Uterus (tissue), 4 donors: ENCODE results near the gene CATSPER4. TPM values are rescaled to one million over a fixed set of nuclear protein-coding genes. Genes with fewer than 3 reads are reported as not detected.
A peak's percentile ranks its signal among the peaks of the same experiment; 100 is the strongest.

Source experiments
- DNase-seq, 2 donors: peaks; one replicate each; pipeline ENCODE4 v3.0.0-alpha.2; 2019 to 2020
- H3K27ac ChIP-seq, 2 donors: fragments of 200-600 bp; sonication (generic); 1 replicate in 1 of 2; 2 replicates in 1 of 2; pipeline ENCODE4 v1.5.1; 2016 to 2018
- H3K27me3 ChIP-seq, 2 donors: fragments of 200-600 bp; sonication (generic); one replicate each; pipeline ENCODE4 v1.5.1; 2018 to 2019; ENCODE audit warnings: control low read depth in 1 of 2
- H3K36me3 ChIP-seq, 2 donors: fragments of 200-600 bp; sonication (generic); one replicate each; pipeline ENCODE4 v1.5.1; 2019; ENCODE audit warnings: control low read depth in 1 of 2
- H3K4me1 ChIP-seq, 2 donors: fragments of 200-600 bp; sonication (generic); one replicate each; pipeline ENCODE4 v1.5.1; 2018 to 2019; ENCODE audit warnings: control low read depth in 1 of 2
- H3K4me3 ChIP-seq, 2 donors: fragments of 200-600 bp; sonication (generic); 1 replicate in 1 of 2; 2 replicates in 1 of 2; pipeline ENCODE4 v1.5.1; 2018 to 2019; ENCODE audit warnings: mild to moderate bottlenecking in 1 of 2
- H3K9me3 ChIP-seq, 2 donors: fragments of 200-600 bp; sonication (generic); one replicate each; pipeline ENCODE4 v1.5.1; 2019; ENCODE audit warnings: control low read depth in 1 of 2
- POLR2A ChIP-seq, 2 donors: fragments of 450-650 bp; IDR thresholded peaks; one replicate each; pipeline ENCODE4 v1.6.1; 2016; ENCODE audit warnings: antibody characterized with exemption in 2 of 2, mild to moderate bottlenecking in 1 of 2, moderate library complexity in 1 of 2
- intact Hi-C: fragments of 100-400 bp; cut with DNase I; formaldehyde crosslinking; loops from one replicate; pipeline ENCODE4 v1.15.1; 2023; ENCODE audit warnings: low total_unique reads
- total RNA-seq, 4 donors: library from RNA; depleted of rRNA in 3 of 4; stranded (reverse); fragments of >200 nt in 3 of 4; gene quantifications; one replicate each; pipeline versions ENCODE4 v1.1.0 to v1.2.4, GENCODE V29; 2014 to 2023
- TF ChIP-seq, protein P1 (sequence below), 4 experiments: fragments of 200-600 bp in 2 of 4; fragments of 450-650 bp in 2 of 4; sonication (generic) in 2 of 4; IDR thresholded peaks; one replicate each; pipeline ENCODE4 v1.5.1; 2016 to 2019; ENCODE audit warnings: antibody characterized with exemption in 4 of 4, mild to moderate bottlenecking in 2 of 4, moderate library complexity in 1 of 4
- donor health status: DM: yes; HTN: yes; CAD: no.

Gene CATSPER4
- total RNA-seq, 4 donors from 2014 or later: not detected

- H3K4me3 ChIP-seq: peak overlapping the region; percentile 34 to 40
- H3K36me3 ChIP-seq: no peaks in the 10 kb centered on the region
- TF ChIP-seq, protein P1, sequence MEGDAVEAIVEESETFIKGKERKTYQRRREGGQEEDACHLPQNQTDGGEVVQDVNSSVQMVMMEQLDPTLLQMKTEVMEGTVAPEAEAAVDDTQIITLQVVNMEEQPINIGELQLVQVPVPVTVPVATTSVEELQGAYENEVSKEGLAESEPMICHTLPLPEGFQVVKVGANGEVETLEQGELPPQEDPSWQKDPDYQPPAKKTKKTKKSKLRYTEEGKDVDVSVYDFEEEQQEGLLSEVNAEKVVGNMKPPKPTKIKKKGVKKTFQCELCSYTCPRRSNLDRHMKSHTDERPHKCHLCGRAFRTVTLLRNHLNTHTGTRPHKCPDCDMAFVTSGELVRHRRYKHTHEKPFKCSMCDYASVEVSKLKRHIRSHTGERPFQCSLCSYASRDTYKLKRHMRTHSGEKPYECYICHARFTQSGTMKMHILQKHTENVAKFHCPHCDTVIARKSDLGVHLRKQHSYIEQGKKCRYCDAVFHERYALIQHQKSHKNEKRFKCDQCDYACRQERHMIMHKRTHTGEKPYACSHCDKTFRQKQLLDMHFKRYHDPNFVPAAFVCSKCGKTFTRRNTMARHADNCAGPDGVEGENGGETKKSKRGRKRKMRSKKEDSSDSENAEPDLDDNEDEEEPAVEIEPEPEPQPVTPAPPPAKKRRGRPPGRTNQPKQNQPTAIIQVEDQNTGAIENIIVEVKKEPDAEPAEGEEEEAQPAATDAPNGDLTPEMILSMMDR (IDR thresholded peaks at IDR 0.05): peak in 2 of 4 experiments; percentile 22 to 32
- no peak for TF ChIP-seq POLR2A (IDR thresholded peaks at IDR 0.05)
- H3K27me3 ChIP-seq: no peaks in the 10 kb centered on the region
- no peaks in the 10 kb centered on the region for H3K9me3 ChIP-seq
- intact Hi-C loops: loop anchor here (5.0 kb wide), 1 partner anchor 124 kb away; no protein-coding TSS in a partner anchor
- DNase-seq: peak in 1 of 2 donors; percentile 47
- peaks cover 0 to 7% of the 10 kb centered on the region in 2 donors for H3K4me1 ChIP-seq
- peak overlapping the region; percentile 33 to 51 for H3K27ac ChIP-seq
Observed at GRCh38 chr1:26161415-26162219, 28.8 kb upstream of the CATSPER4 start.

DNA sequence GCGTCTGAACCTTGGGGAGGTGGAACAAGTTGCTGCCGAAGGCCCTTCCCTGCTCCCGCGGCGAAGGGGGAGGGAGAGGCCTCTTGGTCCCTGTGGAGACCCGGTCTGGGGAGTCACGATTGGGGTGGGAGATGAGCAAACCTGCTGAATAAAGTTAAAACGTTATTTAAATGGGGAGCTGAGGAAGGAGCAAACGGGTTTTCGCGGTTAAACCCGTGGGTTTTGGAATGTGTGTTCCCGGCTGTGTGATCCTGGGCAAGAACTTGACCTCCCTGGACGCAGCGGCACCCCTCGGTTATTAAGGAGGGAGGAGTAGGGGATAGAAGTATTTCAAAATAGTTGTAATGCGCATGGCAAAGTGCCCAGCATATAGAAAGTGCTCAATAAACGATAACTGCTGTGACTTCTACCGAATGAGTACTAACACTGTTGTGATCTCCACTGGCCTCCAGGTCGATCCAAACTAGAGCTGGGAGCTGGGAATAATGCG lies 28.1 kb upstream of the CATSPER4 start:
- peak overlapping the region in 1 of 2 donors; percentile 51 for H3K27ac ChIP-seq
- H3K36me3 ChIP-seq: no peaks in the 10 kb centered on the region
- TF ChIP-seq POLR2A (IDR thresholded peaks at IDR 0.05): no peak
- TF ChIP-seq, protein P1 (IDR thresholded peaks at IDR 0.05): no peak
- H3K4me1 ChIP-seq: peaks cover 0 to 7% of the 10 kb centered on the region in 2 donors
- DNase-seq: no peak
- H3K4me3 ChIP-seq: peak overlapping the region; percentile 34 to 40
- H3K27me3 ChIP-seq: no peaks in the 10 kb centered on the region
- intact Hi-C loops: loop anchor here (5.0 kb wide), 1 partner anchor 125 kb away; no protein-coding TSS in a partner anchor
- no peaks in the 10 kb centered on the region for H3K9me3 ChIP-seq

GRCh38 chr1:26163684-26164035 lies 26.7 kb upstream of the CATSPER4 start:
- Histone ChIP-seq H3K36me3 (no peaks in the 10 kb centered on the region), H3K4me1 (peaks cover 0 to 7% of the 10 kb centered on the region in 2 donors), H3K4me3 (peak overlapping the region in 1 of 2 donors; percentile 34), H3K9me3 (no peaks in the 10 kb centered on the region), H3K27me3 (no peaks in the 10 kb centered on the region), H3K27ac (peak overlapping the region; percentile 60 to 77)
- intact Hi-C loops: loop anchor here (5.0 kb wide), 1 partner anchor 126 kb away; no protein-coding TSS in a partner anchor
- TF ChIP-seq, protein P1 (IDR thresholded peaks at IDR 0.05): no peak
- no peak for TF ChIP-seq POLR2A (IDR thresholded peaks at IDR 0.05)
- no peak for DNase-seq

- H3K4me1 ChIP-seq: peaks cover 0 to 7% of the 10 kb centered on the region in 2 donors
- no peaks in the 10 kb centered on the region for H3K9me3 ChIP-seq
- H3K27ac ChIP-seq: peak overlapping the region; percentile 60 to 77
- DNase-seq: peak in 1 of 2 donors; percentile 37
- H3K27me3 ChIP-seq: no peaks in the 10 kb centered on the region
- TF ChIP-seq, protein P1 (IDR thresholded peaks at IDR 0.05): peak; percentile 30 to 82 (median 74)
- peak in 1 of 2 donors; percentile 20 for TF ChIP-seq POLR2A (IDR thresholded peaks at IDR 0.05)
- H3K4me3 ChIP-seq: peak overlapping the region; percentile 20 to 34
- no peaks in the 10 kb centered on the region for H3K36me3 ChIP-seq
- intact Hi-C loops: loop anchor here (5.0 kb wide), 1 partner anchor 127 kb away; no protein-coding TSS in a partner anchor
Observed at GRCh38 chr1:26164036-26164860, 26.2 kb upstream of the CATSPER4 start.
